OCI-LY3 (cell line): ENCODE measurements around the gene POLRMT.

Experiments
- H2AFZ ChIP-seq: fragments of 200-600, 300-600 bp; shearing (Covaris generic); 2 replicates; pipeline ENCODE4 v1.6.0; 2014; ENCODE audit warnings: antibody characterized with exemption, low read depth, low read length
- H3K27ac ChIP-seq: fragments of 200-600, 300-600 bp; sonication (generic); 2 replicates; pipeline ENCODE4 v1.5.1; 2014; ENCODE audit warnings: mild to moderate bottlenecking, low read length, moderate library complexity, mixed read lengths
- H3K27me3 ChIP-seq: fragments of 200-600, 300-600 bp; sonication (generic); 2 replicates; pipeline ENCODE4 v1.6.1; 2014; ENCODE audit warnings: low read depth, low read length, mixed read lengths
- H3K36me3 ChIP-seq: fragments of 200-600, 300-600 bp; sonication (generic); replicated peaks from 2 replicates; pipeline ENCODE3; 2014; ENCODE audit warnings: low read depth, low read length, mixed read lengths
- H3K4me1 ChIP-seq: fragments of 300-600, 200-600 bp; sonication (generic); 2 replicates; pipeline ENCODE4 v1.6.1; 2014; ENCODE audit warnings: low read length, mixed read lengths
- H3K4me2 ChIP-seq: fragments of 200-600, 300-600 bp; sonication (generic); 2 replicates; pipeline ENCODE4 v1.6.1; 2014; ENCODE audit warnings: low read length, mixed read lengths
- H3K4me3 ChIP-seq: fragments of 300-600, 200-600 bp; sonication (generic); 2 replicates; pipeline ENCODE4 v1.5.1; 2014; ENCODE audit warnings: antibody characterized with exemption, mild to moderate bottlenecking, low read length, moderate library complexity
- H3K79me2 ChIP-seq: fragments of 300-600, 200-600 bp; shearing (Covaris generic); 2 replicates; pipeline ENCODE4 v1.6.1; 2014; ENCODE audit warnings: mild to moderate bottlenecking, low read length, mixed read lengths
- H3K9ac ChIP-seq: fragments of 300-600, 200-600 bp; shearing (Covaris generic); 2 replicates; pipeline ENCODE4 v1.6.0; 2014; ENCODE audit warnings: mild to moderate bottlenecking, low read length, moderate library complexity
- H3K9me3 ChIP-seq: fragments of 200-600, 300-600 bp; shearing (Covaris generic); 2 replicates; pipeline ENCODE4 v1.6.1; 2014; ENCODE audit warnings: low read length, mixed read lengths; ENCODE audit not compliant: insufficient read depth
- H4K20me1 ChIP-seq: fragments of 200-600, 300-600 bp; sonication (generic); 2 replicates; pipeline ENCODE4 v1.6.1; 2016; ENCODE audit warnings: low read length, mixed read lengths; ENCODE audit not compliant: insufficient read depth
- CTCF ChIP-seq: fragments of 200-600, 300-600 bp; sonication (generic); IDR thresholded peaks from 2 replicates; pipeline ENCODE4 v1.5.1; 2014; ENCODE audit warnings: antibody characterized with exemption, low read length, low read depth
- EZH2phosphoT487 ChIP-seq: fragments of 200-600 bp; shearing (Covaris generic); IDR thresholded peaks from 2 replicates; pipeline ENCODE4 v1.6.1; 2018; ENCODE audit warnings: antibody characterized with exemption, mixed run types, low read depth

The POLRMT gene

GRCh38 chr19:643736-644135 lies 10.4 kb upstream of the POLRMT start:
- Histone ChIP-seq H3K4me3 (no peak overlapping the region), H3K9ac (no peak overlapping the region), H3K27me3 (no peaks in the 10 kb centered on the region), H4K20me1 (peaks cover 2% of the 10 kb centered on the region; the same call in 1 of the 2 replicates), H3K4me2 (no peak overlapping the region), H3K79me2 (no peaks in the 10 kb centered on the region; the same call in 1 of the 2 replicates), H2AFZ (no peak overlapping the region), H3K9me3 (no peaks in the 10 kb centered on the region), H3K27ac (no peak overlapping the region), H3K4me1 (no peaks in the 10 kb centered on the region), H3K36me3 (peaks cover 30% of the 10 kb centered on the region)
- no peak for TF ChIP-seq EZH2phosphoT487
- TF ChIP-seq CTCF, result no peak

DNA sequence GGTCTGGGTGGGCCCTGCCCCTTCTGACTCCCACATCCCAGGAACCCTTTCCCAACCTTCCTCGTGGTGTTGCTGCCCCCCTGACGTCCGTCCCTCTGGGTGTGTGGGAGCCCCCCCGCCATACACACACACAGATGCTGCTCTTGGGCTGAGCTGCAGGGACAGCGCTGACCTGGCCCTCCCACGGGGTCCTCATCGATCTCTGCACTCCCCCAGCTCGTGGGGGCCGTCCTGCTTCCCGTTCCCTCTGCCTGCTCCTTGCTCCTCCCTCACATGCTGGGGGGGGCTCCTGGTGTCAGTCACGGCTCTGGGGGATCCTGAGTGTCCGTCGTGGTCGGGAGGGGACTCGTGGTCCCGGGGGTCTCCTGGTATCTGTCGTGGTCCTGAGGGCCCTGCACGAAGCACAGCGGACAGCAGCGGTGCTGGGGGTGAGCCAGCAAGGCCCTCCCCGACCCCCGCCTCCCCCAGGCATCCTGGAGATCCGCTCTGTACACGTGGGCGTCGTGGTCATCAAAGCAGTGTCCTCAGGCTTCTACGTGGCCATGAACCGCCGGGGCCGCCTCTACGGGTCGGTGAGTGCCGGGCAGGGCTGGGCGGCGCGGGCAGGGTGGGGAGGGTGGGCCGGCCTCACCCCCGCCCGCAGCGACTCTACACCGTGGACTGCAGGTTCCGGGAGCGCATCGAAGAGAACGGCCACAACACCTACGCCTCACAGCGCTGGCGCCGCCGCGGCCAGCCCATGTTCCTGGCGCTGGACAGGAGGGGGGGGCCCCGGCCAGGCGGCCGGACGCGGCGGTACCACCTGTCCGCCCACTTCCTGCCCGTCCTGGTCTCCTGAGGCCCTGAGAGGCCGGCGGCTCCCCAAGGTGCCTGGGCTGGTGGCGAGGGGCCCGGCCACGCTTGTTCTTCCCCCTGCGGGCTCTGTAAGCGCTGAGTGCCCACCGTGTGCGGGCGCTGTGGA lies 9.7 kb upstream of the POLRMT start:
- Histone ChIP-seq H3K4me2 (no peak overlapping the region), H4K20me1 (peaks cover 2% of the 10 kb centered on the region; the same call in 1 of the 2 replicates), H3K27ac (no peak overlapping the region), H3K36me3 (peaks cover 30% of the 10 kb centered on the region), H3K9me3 (no peaks in the 10 kb centered on the region), H3K4me1 (no peaks in the 10 kb centered on the region), H3K79me2 (no peaks in the 10 kb centered on the region; the same call in 1 of the 2 replicates), H3K4me3 (no peak overlapping the region), H2AFZ (no peak overlapping the region), H3K27me3 (no peaks in the 10 kb centered on the region), H3K9ac (no peak overlapping the region)
- TF ChIP-seq CTCF (no peak), EZH2phosphoT487 (no peak)

GRCh38 chr19:641702-642101 lies 8.4 kb upstream of the POLRMT start:
- peaks cover 2% of the 10 kb centered on the region; the same call in 1 of the 2 replicates for H4K20me1 ChIP-seq

More at GRCh38 chr19:641702-642101, 8.4 kb upstream of the POLRMT start:
- H3K79me2 ChIP-seq, result no peaks in the 10 kb centered on the region
- no peaks in the 10 kb centered on the region for H3K9me3 ChIP-seq
- peaks cover 19% of the 10 kb centered on the region for H3K36me3 ChIP-seq
- H3K4me1 ChIP-seq, result no peaks in the 10 kb centered on the region
- no peak overlapping the region for H3K27ac ChIP-seq
- H2AFZ ChIP-seq, result no peak overlapping the region
- no peak for TF ChIP-seq CTCF
- TF ChIP-seq EZH2phosphoT487, result no peak
- no peak overlapping the region for H3K4me2 ChIP-seq
- no peak overlapping the region for H3K9ac ChIP-seq
- no peak overlapping the region for H3K4me3 ChIP-seq
- no peaks in the 10 kb centered on the region for H3K27me3 ChIP-seq
